ENCODE measurements around the gene RACK1.

The RACK1 gene

GRCh38 chr5:181265092-181265671, 21.5 kb upstream of the RACK1 start:
- TF ChIP-seq GATA1 (IDR thresholded peaks at IDR 0.05; ENCODE audit: low read depth, low read length) (no peak), POLR2A (IDR thresholded peaks at IDR 0.05; ENCODE audit: low read length) (no peak)
- no peak for DNase-seq

GRCh38 chr5:181263633-181264032, 19.9 kb upstream of the RACK1 start:
- DNase-seq: no peak
- no peak for TF ChIP-seq POLR2A (IDR thresholded peaks at IDR 0.05; ENCODE audit: low read length)
- no peak for TF ChIP-seq GATA1 (IDR thresholded peaks at IDR 0.05; ENCODE audit: low read depth, low read length)

- TF ChIP-seq POLR2A (IDR thresholded peaks at IDR 0.05; ENCODE audit: low read length): peak; percentile 60
- TF ChIP-seq GATA1 (IDR thresholded peaks at IDR 0.05; ENCODE audit: low read depth, low read length): no peak
- DNase-seq: no peak
Measured at GRCh38 chr5:181261320-181262049, 17.8 kb upstream of the RACK1 start.

GRCh38 chr5:181260720-181261319, 17.1 kb upstream of the RACK1 start, which contains the start of gene TRIM52:
Gene TRIM52 (minus strand): TSS chr5:181261143. CDS start chr5:181260813, 330 bp downstream.
- DNase-seq: no peak
- TF ChIP-seq POLR2A (IDR thresholded peaks at IDR 0.05; ENCODE audit: low read length) (peak; percentile 95), GATA1 (IDR thresholded peaks at IDR 0.05; ENCODE audit: low read depth, low read length) (no peak)

GRCh38 chr5:181259974-181260719, 16.4 kb upstream of the RACK1 start:
- DNase-seq: no peak
- TF ChIP-seq POLR2A (IDR thresholded peaks at IDR 0.05; ENCODE audit: low read length): no peak
- TF ChIP-seq GATA1 (IDR thresholded peaks at IDR 0.05; ENCODE audit: low read depth, low read length): no peak

- DNase-seq: no peak
- TF ChIP-seq POLR2A (IDR thresholded peaks at IDR 0.05; ENCODE audit: low read length): peak; percentile 21
- no peak for TF ChIP-seq GATA1 (IDR thresholded peaks at IDR 0.05; ENCODE audit: low read depth, low read length)
Measured at GRCh38 chr5:181259283-181259682, 15.6 kb upstream of the RACK1 start.

- TF ChIP-seq GATA1 (IDR thresholded peaks at IDR 0.05; ENCODE audit: low read depth, low read length) (no peak), POLR2A (IDR thresholded peaks at IDR 0.05; ENCODE audit: low read length) (no peak)
Measured at GRCh38 chr5:181258576-181258975, 14.9 kb upstream of the RACK1 start.

GRCh38 chr5:181255836-181256578, 12.3 kb upstream of the RACK1 start:
- TF ChIP-seq POLR2A (IDR thresholded peaks at IDR 0.05; ENCODE audit: low read length): peak; percentile 9
- no peak for TF ChIP-seq GATA1 (IDR thresholded peaks at IDR 0.05; ENCODE audit: low read depth, low read length)
- no peak for DNase-seq

More at GRCh38 chr5:181258576-181258975, 14.9 kb upstream of the RACK1 start:
- DNase-seq: no peak

GRCh38 chr5:181255276-181255675, 11.6 kb upstream of the RACK1 start:
- no peak for DNase-seq

GRCh38 chr5:181248277-181248676, 4.6 kb upstream of the RACK1 start:
- TF ChIP-seq GATA1 (IDR thresholded peaks at IDR 0.05; ENCODE audit: low read depth, low read length) (no peak), POLR2A (IDR thresholded peaks at IDR 0.05; ENCODE audit: low read length) (no peak)
- no peak for DNase-seq

More at GRCh38 chr5:181255276-181255675, 11.6 kb upstream of the RACK1 start:
- TF ChIP-seq GATA1 (IDR thresholded peaks at IDR 0.05; ENCODE audit: low read depth, low read length): no peak
- TF ChIP-seq POLR2A (IDR thresholded peaks at IDR 0.05; ENCODE audit: low read length): no peak

GRCh38 chr5:181246276-181247049, 2.8 kb upstream of the RACK1 start:
- peak; percentile 52 for TF ChIP-seq POLR2A (IDR thresholded peaks at IDR 0.05; ENCODE audit: low read length)
- TF ChIP-seq GATA1 (IDR thresholded peaks at IDR 0.05; ENCODE audit: low read depth, low read length): no peak
- DNase-seq: no peak

- TF ChIP-seq GATA1 (IDR thresholded peaks at IDR 0.05; ENCODE audit: low read depth, low read length) (no peak), POLR2A (IDR thresholded peaks at IDR 0.05; ENCODE audit: low read length) (no peak)
- DNase-seq: no peak
Measured at GRCh38 chr5:181245427-181246275, 1.9 kb upstream of the RACK1 start.
